ENCODE data around the gene LRSAM1. TPM values are rescaled to one million over a fixed set of nuclear protein-coding genes. Genes with fewer than 3 reads are reported as not detected.

Gene LRSAM1
- total and polyA plus RNA-seq, 9 of the 15 experiments (the other 6 are each of a cell fraction or from before 2014, with no cell fraction given): 0.07 to 16.2 (median 4.7) TPM

- TF ChIP-seq, protein P1, sequence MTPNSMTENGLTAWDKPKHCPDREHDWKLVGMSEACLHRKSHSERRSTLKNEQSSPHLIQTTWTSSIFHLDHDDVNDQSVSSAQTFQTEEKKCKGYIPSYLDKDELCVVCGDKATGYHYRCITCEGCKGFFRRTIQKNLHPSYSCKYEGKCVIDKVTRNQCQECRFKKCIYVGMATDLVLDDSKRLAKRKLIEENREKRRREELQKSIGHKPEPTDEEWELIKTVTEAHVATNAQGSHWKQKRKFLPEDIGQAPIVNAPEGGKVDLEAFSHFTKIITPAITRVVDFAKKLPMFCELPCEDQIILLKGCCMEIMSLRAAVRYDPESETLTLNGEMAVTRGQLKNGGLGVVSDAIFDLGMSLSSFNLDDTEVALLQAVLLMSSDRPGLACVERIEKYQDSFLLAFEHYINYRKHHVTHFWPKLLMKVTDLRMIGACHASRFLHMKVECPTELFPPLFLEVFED (CRISPR knock-in tag; conservative IDR thresholded peaks at IDR 0.05): no peak
These were observed 40.2 kb upstream of the LRSAM1 start (continued) for GRCh38 chr9:127411122-127411521.

DNA sequence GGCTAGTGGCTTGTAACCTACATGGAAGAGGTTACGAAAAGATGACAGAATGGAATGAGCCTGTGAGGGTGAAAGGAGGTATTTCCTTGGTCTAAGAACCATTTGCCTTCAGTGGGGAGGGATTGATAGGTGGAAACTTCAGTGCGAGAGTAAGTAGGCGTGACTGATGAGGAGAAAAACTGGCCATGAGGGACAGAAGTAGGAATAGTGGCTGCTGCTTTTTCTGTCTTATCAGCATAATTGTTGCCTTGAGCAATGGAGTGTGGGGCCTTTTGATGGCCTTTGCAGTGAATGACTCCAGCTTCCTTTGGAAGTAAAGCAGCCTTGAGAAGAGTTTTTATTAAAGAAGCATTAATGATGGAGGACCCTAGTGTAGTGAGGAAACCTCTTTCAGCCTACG lies 36.2 kb upstream of the LRSAM1 start:
- CTCF ChIA-PET (ENCODE audit: low intra/inter-chr PET ratio): no interaction called here
- H3K9me1 ChIP-seq (ENCODE audit: control insufficient read depth, insufficient read depth, low read length): no peaks in the 10 kb centered on the region
- H3K4me1 ChIP-seq (replicated peaks in 1 of 2; ENCODE audit: control insufficient read depth in 2 of 2, insufficient read depth in 2 of 2, low read length in 2 of 2): peaks cover 12 to 14% of the 10 kb centered on the region in 2 experiments; a peak in 4 of 5 replicates
- no peaks in the 10 kb centered on the region for H3K27me3 ChIP-seq (ENCODE audit: control insufficient read depth in 2 of 2, insufficient read depth in 2 of 2, low read length in 2 of 2)
- 0 out of 2 replicates have a peak, but pooled peaks cover 4% of the 10 kb centered on the region for H4K20me1 ChIP-seq (replicated peaks; ENCODE audit: control insufficient read depth, insufficient read depth, low read length)
- WGBS (ENCODE audit: insufficient coverage, low coverage, missing lambda C conversion rate): 30% methylated on average over 4 of the region's 4 CpGs
- H3K4me2 ChIP-seq (ENCODE audit: insufficient read depth, low read length): no peak overlapping the region
- intact Hi-C loops (cut with micrococcal nuclease) (no loop called here), in situ Hi-C loops (cut with MboI) (no loop called here)
- H3K9me3 ChIP-seq (replicated peaks; ENCODE audit: control insufficient read depth, insufficient read depth, low read depth, low read length): no peaks in the 10 kb centered on the region
- H3K27ac ChIP-seq (ENCODE audit: extremely low read depth, low read depth, low read length): no peak overlapping the region
- no peak overlapping the region for H2AFZ ChIP-seq (ENCODE audit: low read depth, low read length)
- POLR2A ChIA-PET: interaction anchor here (0.5 to 1.5 kb wide), 4 partner anchors 9 to 670 kb away, joined by 3 to 6 read pairs (median 4); partner anchors contain the start of gene ZNF79
- TF ChIP-seq ZNF12 (CRISPR knock-in tag; IDR thresholded peaks at IDR 0.05): no peak
- TF ChIP-seq, protein P2, sequence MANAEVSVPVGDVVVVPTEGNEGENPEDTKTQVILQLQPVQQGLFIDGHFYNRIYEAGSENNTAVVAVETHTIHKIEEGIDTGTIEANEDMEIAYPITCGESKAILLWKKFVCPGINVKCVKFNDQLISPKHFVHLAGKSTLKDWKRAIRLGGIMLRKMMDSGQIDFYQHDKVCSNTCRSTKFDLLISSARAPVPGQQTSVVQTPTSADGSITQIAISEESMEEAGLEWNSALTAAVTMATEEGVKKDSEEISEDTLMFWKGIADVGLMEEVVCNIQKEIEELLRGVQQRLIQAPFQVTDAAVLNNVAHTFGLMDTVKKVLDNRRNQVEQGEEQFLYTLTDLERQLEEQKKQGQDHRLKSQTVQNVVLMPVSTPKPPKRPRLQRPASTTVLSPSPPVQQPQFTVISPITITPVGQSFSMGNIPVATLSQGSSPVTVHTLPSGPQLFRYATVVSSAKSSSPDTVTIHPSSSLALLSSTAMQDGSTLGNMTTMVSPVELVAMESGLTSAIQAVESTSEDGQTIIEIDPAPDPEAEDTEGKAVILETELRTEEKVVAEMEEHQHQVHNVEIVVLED (CRISPR knock-in tag; IDR thresholded peaks at IDR 0.05): no peak
- TF ChIP-seq FOS (IDR thresholded peaks at IDR 0.05; ENCODE audit: extremely low read depth, insufficient read length): no peak
- peak; percentile 96 for TF ChIP-seq MAFG (tag; conservative IDR thresholded peaks at IDR 0.05)
- TF ChIP-seq MAFK (IDR thresholded peaks at IDR 0.05; ENCODE audit: low read length): peak; percentile 88
- no peak for TF ChIP-seq E2F1 (CRISPR knock-in tag; IDR thresholded peaks at IDR 0.05)
- TF ChIP-seq ZNF316 (IDR thresholded peaks at IDR 0.05): peak; percentile 98
- TF ChIP-seq C11orf30 (IDR thresholded peaks at IDR 0.05; ENCODE audit: low read depth): peak; percentile 96
- peak; percentile 88 for TF ChIP-seq MAFF (IDR thresholded peaks at IDR 0.05; ENCODE audit: low read length)
- no TSS peak for BruUV-seq (replicated peaks)
- H3K4me3 ChIP-seq: no peak overlapping the region
- H3K79me2 ChIP-seq (ENCODE audit: control insufficient read depth, insufficient read depth, low read length): no peaks in the 10 kb centered on the region
- DNase-seq (ENCODE audit: extremely low read depth in 1 of 4, low spot score in 3 of 4) (no peak), FAIRE-seq (no peak), ATAC-seq (no peak)
- no peaks in the 10 kb centered on the region for H3K36me3 ChIP-seq (ENCODE audit: control insufficient read depth, insufficient read depth, low read length)
- no peak overlapping the region for H3K9ac ChIP-seq (ENCODE audit: insufficient read depth in 1 of 2, low read depth in 2 of 2, low read length in 2 of 2)

Measured in K562 (cell line).